Renal cortex interstitium (tissue), 11 donors: ENCODE results near the gene ITPR3. TPM values are rescaled to one million over a fixed set of nuclear protein-coding genes. Genes with fewer than 3 reads are reported as not detected.

ENCODE experiments used
- DNase-seq, 11 donors: peaks; one replicate each; pipeline ENCODE4 v3.0.0-alpha.2; 2013; ENCODE audit warnings: low read depth in 9 of 11, low spot score in 4 of 11; ENCODE audit errors: extremely low read depth in 1 of 11
- polyA plus RNA-seq, 3 donors: library from polyadenylated mRNA; unstranded; fragments of 120-200 nt; gene quantifications; one replicate each; pipeline ENCODE4 v1.2.1, GENCODE V29; 2013; ENCODE audit not compliant: insufficient read length in 3 of 3

ITPR3 gene
- polyA plus RNA-seq, 3 donors: 7.2 to 12.4 (median 8.6) TPM

DNA sequence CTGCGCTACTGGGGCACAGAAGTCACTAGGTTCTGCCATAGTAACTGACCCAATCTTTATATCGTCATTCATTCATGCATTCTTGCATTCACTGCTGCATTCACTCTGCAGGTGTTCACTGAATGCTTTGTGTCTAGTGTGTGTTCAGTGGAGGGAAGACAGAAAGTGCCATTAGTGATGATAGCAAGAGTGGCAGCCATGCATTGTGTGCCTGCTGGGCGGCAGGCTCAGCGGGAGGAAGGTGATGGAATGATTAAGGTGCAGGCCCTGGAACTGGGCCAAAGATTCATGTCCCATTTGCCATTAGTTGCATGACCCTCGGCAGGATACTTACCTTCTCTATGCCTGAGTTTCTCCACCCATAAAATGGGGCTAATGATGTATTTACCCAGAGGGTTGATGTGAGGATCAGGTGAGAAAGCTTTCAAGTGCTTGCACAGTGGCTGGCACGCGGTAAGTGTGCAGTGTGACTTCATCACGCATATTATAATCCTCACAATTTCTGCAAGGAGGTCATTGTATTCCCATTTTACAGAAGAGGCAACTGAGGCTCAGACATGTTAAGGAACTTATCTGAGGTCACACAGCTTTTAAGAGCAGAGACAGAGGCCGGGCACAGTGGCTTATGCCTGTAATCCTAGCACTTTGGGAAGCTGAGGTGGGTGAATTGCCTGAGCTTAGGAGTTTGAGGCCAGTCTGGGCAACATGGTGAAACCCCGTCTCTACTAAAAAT, 40.1 kb downstream of the ITPR3 start:
- DNase-seq: no peak

DNA sequence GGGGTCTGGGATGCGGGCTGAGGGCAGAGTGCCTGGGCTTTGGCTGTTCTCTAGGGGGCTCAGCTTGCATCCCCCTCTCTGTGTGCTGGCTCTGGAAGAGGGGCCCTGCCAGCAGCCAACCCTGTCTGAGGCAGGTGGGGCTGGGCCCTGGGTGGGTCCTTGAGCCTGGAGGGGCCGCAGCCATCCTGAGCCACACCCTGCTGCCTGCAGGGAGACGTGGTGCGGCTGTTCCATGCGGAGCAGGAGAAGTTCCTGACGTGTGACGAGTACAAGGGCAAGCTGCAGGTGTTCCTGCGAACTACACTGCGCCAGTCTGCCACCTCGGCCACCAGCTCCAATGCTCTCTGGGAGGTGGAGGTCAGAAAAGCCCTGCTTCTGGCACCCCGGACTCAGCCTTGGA, 41.2 kb downstream of the ITPR3 start:
- DNase-seq: no peak

DNA sequence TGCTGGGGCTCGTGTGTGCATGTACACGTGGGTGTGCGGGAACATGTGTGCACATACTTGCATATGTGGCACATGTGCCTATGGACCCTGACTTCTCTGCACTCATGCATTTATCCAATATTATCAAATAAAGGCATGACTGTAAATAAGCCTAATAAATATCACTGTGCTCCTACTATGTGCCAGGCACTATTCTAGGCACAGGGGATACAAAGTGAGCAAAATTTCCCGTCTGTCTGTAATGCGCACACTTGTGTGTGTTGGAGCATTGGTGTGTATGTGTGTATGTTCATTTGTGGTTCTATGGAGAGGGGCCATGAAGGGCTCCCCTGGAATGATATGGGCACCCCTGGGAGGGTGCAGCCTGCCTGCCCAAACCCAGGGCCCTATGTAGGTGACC, 41.9 kb downstream of the ITPR3 start:
- no peak for DNase-seq

DNA sequence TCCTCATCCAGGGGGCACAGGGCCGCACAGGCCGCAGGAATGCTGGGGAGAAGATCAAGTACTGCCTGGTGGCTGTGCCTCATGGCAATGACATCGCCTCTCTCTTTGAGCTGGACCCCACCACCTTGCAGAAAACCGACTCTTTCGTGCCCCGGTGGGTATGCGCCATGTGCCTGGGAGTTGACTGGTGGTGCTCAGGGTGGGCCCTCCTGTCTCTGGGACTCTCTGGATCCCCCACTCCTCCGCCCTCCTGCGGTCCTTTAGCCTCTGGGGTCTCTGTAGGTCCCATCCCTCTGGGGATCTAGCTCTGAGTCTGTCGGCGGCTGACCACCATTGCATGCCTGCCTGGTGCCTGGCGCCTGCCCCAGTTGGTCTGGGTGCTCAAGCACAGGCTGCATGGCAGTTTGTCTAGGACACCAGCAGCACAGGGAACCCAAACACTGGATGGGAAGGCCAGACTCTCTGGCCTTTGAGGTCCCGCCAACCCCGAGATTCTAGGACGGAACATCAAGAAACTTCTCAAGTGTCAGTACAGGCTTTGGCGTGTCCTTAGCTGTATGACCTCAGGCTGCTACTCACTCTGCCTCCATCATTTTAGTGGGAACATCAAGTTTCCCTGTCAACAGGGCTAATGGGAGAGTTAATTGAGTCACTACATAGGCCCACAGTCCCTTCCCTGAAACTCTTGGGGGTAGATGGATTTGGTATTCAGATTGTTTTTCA, 42.8 kb downstream of the ITPR3 start:
- no peak for DNase-seq

DNA sequence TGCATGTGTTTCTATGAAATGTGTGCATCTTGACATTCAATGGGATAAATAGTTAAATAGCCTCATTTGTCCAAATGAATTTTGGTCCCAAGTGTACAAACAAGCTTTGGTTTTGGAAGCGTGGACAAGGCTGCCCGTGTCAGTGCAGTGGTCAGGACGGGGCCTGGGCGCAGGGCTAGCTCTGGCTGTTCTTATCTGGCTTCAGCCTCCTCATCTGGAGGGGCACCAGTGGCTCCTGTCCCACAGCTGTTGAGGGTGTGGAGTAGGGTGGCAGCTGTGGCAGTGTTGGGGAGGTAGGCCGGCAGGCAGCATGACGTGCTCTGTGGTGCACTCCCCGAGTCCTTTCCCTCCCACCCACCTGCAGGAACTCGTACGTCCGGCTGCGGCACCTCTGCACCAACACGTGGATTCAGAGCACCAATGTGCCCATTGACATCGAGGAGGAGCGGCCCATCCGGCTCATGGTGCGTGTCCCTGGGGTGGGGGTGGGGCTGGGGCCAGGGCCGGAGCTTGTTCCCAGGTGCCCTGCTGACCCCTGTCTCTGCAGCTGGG, 43.5 kb downstream of the ITPR3 start:
- no peak for DNase-seq

DNA sequence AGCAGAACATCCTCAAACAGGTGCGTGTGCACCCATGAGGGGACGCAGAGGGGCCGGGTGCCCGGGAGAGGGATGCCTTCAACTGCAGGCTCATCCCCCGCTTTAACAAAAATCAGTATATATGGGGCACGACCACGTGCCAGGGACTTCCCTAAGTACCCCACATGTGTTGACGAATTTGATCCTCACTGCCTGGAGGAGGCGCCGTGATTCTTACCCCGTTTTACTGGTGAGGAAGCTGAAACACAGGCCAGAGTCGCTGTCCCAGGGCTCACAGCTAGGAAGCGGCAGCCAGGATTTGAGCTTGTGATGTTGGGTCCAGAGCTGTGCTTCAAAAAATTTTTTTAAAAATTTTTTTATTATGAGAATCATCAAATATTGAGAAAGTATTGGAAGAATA, 44.8 kb downstream of the ITPR3 start:
- DNase-seq: no peak

DNA sequence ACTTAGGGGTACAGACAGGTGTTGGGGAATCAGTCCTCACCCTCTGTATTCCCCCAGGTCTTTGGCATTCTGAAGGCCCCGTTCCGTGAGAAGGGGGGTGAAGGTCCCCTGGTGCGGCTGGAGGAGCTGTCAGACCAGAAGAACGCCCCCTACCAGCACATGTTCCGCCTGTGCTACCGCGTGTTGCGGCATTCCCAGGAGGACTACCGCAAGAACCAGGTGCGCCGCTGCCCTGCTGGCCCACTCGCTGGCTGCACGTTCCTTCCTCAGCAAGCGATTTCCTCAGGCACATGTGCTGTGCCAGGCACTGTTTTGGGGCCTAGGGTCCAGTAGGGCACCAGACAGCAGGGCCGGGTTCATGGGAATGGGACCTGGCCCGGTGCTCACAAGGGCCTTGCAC, 46.0 kb downstream of the ITPR3 start:
- DNase-seq: no peak

DNA sequence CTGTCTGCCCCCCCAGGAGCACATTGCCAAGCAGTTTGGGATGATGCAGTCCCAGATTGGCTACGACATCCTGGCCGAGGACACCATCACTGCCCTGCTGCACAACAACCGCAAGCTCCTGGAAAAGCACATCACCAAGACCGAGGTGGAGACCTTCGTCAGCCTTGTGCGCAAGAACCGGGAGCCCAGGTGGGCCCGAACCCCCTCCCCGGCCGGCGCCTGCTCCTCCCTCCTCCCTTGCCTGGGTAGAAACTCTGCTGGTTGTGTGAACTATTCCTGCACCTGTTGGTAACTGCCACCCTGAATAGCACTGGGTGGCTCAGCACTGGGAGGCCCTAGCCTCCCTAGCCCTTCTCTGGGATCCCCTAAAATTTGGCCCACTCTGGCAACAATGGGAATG, 46.7 kb downstream of the ITPR3 start:
- DNase-seq: no peak

DNA sequence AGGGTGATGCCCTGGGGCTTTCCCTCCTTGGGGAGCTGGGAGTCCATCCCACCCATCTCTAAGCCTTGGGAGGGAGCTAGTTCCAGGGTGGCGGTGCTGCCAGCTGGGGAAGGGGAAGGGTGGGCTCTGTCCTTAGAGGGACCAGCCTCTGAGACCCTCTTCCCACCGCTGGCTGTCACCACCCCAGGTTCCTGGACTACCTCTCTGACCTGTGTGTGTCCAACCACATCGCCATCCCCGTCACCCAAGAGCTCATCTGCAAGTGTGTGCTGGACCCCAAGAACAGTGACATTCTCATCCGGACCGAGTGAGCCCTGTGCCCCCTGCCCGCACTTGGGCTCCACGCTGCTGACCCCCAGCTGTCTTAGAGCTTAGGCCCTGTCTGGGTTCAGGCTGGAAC, 47.2 kb downstream of the ITPR3 start:
- no peak for DNase-seq

DNA sequence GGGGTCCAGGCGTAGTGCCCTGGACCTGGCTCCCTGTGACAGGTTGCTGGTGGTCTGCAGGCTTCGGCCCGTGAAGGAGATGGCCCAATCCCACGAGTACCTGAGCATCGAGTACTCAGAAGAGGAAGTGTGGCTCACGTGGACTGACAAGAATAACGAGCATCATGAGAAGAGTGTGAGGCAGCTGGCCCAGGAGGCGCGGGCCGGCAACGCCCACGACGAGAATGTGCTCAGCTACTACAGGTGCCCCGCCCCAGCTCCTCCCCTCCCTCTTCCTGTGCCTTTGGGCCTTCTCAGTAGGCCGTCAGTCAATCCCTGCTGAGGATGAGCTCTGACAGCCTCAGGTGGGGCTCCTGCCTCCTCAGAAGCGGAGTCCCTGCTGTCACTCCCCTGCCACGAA, 47.8 kb downstream of the ITPR3 start:
- no peak for DNase-seq

DNA sequence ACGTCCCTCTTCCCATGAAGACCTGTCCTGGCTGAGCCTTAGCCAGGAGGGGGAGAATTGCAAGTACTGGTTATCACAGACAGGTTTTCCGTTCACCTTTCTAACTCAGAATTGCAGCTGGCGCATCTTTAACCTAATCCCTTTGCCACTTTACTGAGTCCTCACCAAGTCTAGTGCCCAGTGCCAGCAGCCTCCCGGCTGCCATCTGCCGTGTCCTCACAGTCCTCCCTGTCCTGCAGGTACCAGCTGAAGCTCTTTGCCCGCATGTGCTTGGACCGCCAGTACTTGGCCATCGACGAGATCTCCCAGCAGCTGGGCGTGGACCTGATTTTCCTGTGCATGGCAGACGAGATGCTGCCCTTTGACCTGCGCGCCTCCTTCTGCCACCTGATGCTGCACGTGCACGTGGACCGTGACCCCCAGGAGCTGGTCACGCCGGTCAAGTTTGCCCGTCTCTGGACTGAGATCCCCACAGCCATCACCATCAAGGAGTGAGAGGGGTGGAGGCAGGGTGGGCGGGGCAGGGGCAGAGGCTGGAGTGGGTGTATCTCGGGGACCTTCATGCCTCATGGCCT, 49.1 kb downstream of the ITPR3 start:
- no peak for DNase-seq

DNA sequence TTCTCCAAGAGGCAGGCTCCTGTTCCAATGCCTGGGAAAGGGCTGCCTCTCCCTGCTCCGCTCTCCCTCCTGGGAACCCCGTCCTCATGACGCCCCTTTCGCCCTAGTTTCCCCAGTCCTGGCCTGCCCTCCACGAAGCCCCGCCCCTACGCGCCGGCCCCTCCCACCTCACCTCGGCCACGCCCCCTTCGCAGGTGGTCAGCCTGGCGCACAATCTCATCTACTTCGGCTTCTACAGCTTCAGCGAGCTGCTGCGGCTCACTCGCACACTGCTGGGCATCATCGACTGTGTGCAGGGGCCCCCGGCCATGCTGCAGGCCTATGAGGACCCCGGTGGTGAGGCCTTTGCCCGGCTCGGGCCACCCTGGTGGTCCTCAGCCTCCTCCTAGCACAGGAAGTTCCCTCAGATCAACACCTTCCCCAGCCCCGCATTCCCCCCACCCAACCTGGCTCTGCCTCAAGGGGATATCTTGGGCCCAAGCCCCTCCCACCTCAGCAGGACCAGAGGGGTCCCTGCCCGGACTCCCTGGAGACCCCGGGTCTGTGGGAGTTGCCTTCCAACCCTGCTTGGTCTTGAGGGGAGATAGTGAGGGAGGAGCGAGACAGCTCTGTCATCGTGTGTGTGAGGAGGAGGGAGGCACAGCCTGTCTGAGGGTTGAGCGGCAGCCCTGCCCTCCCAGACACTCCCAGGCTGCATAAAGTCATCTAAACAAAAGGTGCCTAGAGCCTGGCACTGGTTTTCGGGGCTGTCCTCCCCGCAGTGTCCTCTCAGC, 50.0 kb downstream of the ITPR3 start:
- no peak for DNase-seq

DNA sequence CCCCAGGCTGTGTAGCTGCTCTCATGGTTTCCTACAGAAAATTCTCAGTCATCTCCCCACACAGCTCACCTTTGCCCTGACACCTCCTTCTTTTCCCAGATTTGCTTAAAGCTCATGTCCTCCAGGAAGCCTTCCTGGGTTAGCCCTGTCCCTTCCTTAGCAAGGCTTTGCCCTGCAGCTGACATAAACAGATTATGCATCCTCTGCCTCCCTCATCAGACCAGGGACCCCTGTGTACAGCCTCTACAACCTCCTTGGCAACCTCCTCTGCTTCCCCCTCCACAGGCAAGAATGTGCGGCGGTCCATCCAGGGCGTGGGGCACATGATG, 50.6 kb downstream of the ITPR3 start:
- DNase-seq: no peak

DNA sequence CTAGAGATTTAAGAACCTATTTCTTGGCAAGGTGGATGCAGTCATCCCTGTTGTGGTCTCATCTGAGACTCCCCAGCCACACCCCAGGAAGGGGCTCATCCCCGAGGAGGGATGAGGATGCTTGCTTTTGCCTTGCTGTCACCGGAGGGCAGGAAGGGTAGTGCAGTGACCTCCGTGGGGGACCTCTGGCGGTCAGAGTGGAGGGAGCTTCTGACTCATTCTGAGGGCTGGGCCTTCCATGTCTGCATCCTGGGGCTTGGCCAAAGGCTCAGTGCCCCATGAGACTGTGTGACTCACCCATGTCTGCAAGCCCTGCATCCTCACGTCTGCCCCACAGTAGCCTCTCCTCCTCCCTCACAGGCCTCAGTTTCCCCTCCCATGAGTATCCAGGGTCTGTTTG, 51.7 kb downstream of the ITPR3 start:
- DNase-seq: no peak

DNA sequence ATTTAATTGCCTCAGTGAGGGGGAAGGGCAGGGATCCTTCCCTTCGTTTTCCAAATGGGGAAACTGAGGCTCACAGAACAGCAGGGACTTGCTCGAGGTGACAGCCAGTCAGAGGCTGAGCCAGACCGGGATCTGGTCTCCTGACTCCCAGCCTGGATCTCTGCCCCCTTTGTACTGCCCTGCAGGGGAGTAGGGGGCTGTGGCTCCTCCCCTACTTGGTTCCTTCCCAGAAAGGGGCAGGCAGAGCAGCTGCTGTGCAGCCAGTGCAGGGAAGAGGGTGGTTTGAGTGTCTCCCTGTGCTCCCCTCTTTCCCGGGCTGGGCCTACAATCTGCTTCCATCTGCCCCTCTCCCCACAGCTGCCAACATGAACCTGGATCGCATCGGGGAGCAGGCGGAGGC, 52.7 kb downstream of the ITPR3 start:
- no peak for DNase-seq

DNA sequence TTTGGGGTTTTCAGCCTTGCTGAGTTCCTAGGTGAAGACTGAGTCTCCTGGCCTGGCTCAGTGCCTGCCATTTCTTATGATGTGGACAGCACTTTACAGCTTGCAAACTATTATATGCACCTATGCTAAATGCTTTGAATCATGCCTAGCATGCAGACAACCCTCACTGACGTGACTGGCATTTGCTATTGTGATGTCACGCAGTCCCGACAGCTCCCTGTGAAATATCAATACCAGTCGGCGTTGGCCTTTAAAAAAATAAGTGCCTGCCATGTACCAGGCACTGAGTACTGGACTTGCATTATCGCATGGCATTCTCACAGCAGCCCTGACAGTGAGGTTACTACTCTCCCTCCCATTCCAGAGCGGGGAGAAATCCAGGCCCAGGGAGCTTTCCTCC, 54.8 kb downstream of the ITPR3 start:
- DNase-seq: no peak

DNA sequence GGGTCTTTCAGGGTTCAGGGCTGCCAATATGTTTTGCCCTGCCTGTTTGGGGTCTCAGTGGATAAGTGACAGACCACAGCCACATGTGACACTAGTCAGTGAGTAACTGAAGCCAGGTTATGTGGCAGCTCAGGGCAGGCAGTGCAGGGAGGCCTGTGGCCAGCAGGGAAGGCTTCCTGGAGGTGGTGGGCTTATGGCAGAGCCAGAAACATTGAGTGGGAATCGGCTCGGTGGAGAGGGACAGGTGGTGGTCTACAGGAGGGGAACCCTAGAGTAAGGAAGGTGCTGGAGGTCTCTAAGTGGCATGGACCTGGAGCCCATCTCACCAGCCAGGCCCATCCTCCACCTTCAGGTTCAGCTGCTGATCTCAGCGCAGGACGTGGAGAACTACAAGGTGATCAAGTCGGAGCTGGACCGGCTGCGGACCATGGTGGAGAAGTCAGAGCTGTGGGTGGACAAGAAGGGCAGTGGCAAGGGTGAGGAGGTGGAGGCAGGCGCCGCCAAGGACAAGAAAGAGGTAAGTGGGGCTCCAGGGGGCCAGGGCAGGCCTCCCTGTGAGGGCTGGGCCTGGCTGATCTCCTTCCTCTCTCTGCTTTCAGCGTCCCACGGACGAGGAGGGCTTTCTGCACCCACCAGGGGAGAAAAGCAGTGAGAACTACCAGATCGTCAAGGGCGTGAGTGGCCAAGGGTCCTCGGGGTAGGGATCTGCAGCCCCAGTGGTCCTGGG, 55.5 kb downstream of the ITPR3 start:
- no peak for DNase-seq

DNA sequence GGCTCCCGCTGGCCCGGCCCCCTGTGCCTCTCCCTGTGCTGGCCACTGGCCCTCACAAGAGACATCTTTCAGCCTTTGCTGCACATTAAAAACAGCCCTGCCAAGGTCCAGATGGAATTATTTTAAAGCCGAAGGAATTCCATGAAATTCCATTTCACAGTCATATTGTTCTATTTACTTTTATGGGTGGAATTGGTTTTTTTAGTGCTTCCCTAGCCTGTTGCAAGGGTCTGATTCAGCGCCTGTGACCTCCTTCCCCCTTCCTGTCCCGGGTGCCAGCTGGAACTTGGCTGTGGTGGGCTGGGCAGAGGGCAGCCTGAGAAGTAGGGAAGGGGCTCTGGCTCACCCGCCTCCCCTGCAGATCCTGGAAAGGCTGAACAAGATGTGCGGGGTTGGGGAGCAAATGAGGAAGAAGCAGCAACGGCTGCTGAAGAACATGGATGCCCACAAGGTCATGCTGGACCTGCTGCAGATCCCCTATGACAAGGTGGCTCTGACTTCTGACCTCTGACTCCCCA, 56.1 kb downstream of the ITPR3 start:
- DNase-seq: no peak

DNA sequence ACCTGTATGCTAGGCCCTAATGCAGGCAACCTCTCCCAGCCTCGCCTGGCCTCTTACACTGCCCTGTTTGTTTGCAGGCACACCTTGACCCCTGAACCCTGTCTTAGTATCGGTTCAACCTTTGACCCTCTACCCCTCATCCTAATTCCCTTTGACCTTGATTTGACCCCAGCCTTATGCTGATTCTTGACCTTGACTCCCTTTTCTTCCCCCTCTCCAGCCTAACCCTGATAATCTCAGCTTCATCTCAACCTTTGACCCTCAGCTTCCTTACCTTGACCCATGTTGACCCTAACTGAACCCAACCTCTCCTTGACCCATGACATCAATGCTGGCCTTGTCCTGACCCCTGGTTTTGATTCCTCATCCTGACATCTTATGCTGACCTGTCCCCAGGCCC, 56.6 kb downstream of the ITPR3 start:
- DNase-seq: no peak
